HG02642 (cell line): Measurements from ENCODE around the gene FOLR3.
"Not testable (repeated sequence)": the region's sequence is repeated elsewhere in the genome, so short reads cannot be mapped to it uniquely, and the experiment has no call there.

ENCODE experiments used
- ATAC-seq: cut with Tn5 transposase; IDR thresholded peaks from one replicate; pipeline ENCODE4 v1.9.1; 2021; ENCODE audit warnings: mild to moderate bottlenecking; ENCODE audit not compliant: unreplicated experiment, poor library complexity

Gene FOLR3

GRCh38 chr11:72157131-72157530 is 21.6 kb downstream of the FOLR3 start:
- ATAC-seq = no peak

- ATAC-seq = no peak
These were observed 24.8 kb downstream of the FOLR3 start for GRCh38 chr11:72160319-72160718.

GRCh38 chr11:72162891-72163492 is 27.5 kb downstream of the FOLR3 start:
- no peak for ATAC-seq

GRCh38 chr11:72164187-72164586 is 28.7 kb downstream of the FOLR3 start:
- ATAC-seq = not testable (repeated sequence)

- ATAC-seq = not testable (repeated sequence)
These were observed 33.6 kb downstream of the FOLR3 start for GRCh38 chr11:72169046-72169555.

GRCh38 chr11:72169754-72170153 is 34.2 kb downstream of the FOLR3 start:
- ATAC-seq = not testable (repeated sequence)

- ATAC-seq = not testable (repeated sequence)
These were observed 36.5 kb downstream of the FOLR3 start for GRCh38 chr11:72172043-72172442.

GRCh38 chr11:72173291-72173690 is 37.8 kb downstream of the FOLR3 start:
- no peak for ATAC-seq

GRCh38 chr11:72174302-72175070 is 39.0 kb downstream of the FOLR3 start:
- ATAC-seq = no peak

- ATAC-seq = no peak
These were observed 42.1 kb downstream of the FOLR3 start for GRCh38 chr11:72177656-72178055.

GRCh38 chr11:72179049-72179803 is 43.7 kb downstream of the FOLR3 start:
- no peak for ATAC-seq

- no peak for ATAC-seq
These were observed 44.4 kb downstream of the FOLR3 start for GRCh38 chr11:72179804-72180396.

GRCh38 chr11:72180892-72181552 is 45.5 kb downstream of the FOLR3 start:
- not testable (repeated sequence) for ATAC-seq

GRCh38 chr11:72181553-72181958 is 46.0 kb downstream of the FOLR3 start:
- not testable (repeated sequence) for ATAC-seq

- no peak for ATAC-seq
These were observed 52.7 kb downstream of the FOLR3 start for GRCh38 chr11:72188267-72188666.
